ENCODE data around the gene CEP72. TPM values are rescaled to one million over a fixed set of nuclear protein-coding genes. Genes with fewer than 3 reads are reported as not detected.

The CEP72 gene
- polyA plus RNA-seq, 1 donor (not counting 4 experiments of a cell fraction or from before 2014, with no cell fraction given) = 4.5 TPM

- Histone ChIP-seq H3K79me2 (ENCODE audit: control insufficient read depth, insufficient read depth, low read length) (no peaks in the 10 kb centered on the region), H3K27ac (ENCODE audit: control insufficient read depth, insufficient read depth, low read length) (no peak overlapping the region), H3K4me1 (ENCODE audit: control insufficient read depth, extremely low read depth, insufficient read depth, low read length) (no peaks in the 10 kb centered on the region), H3K4me3 (ENCODE audit: control insufficient read depth in 2 of 3, extremely low read depth in 1 of 3, insufficient read depth in 2 of 3, low read depth in 1 of 3, low read length in 3 of 3) (no peak overlapping the region), H3K36me3 (ENCODE audit: control insufficient read depth in 2 of 2, extremely low read depth in 1 of 2, insufficient read depth in 2 of 2, low read length in 2 of 2) (peaks cover 19 to 29% of the 10 kb centered on the region in 2 experiments), H2AFZ (ENCODE audit: control insufficient read depth, low read length) (no peak overlapping the region), H4K20me1 (ENCODE audit: control insufficient read depth, extremely low read depth, insufficient read depth, low read length) (no peaks in the 10 kb centered on the region), H3K27me3 (ENCODE audit: control insufficient read depth, extremely low read depth, insufficient read depth, low read length) (no peaks in the 10 kb centered on the region), H3K9me1 (ENCODE audit: control insufficient read depth, extremely low read depth, insufficient read depth, low read length) (no peaks in the 10 kb centered on the region), H3K4me2 (ENCODE audit: control insufficient read depth, extremely low read depth, insufficient read depth, low read depth, low read length) (no peak overlapping the region), H3K9me3 (ENCODE audit: control insufficient read depth, low read depth, low read length) (peaks cover 14% of the 10 kb centered on the region), H3K9ac (ENCODE audit: control insufficient read depth, extremely low read depth, insufficient read depth, low read length) (no peak overlapping the region)
- DNase-seq (ENCODE audit: low read depth, low spot score) (no peak), FAIRE-seq (no peak)
- dilution Hi-C loops (cut with MboI; ENCODE audit: extremely low pct_ligation_motif_present, low sequenced_read_pairs) = no loop called here
- TF ChIP-seq, protein P1, sequence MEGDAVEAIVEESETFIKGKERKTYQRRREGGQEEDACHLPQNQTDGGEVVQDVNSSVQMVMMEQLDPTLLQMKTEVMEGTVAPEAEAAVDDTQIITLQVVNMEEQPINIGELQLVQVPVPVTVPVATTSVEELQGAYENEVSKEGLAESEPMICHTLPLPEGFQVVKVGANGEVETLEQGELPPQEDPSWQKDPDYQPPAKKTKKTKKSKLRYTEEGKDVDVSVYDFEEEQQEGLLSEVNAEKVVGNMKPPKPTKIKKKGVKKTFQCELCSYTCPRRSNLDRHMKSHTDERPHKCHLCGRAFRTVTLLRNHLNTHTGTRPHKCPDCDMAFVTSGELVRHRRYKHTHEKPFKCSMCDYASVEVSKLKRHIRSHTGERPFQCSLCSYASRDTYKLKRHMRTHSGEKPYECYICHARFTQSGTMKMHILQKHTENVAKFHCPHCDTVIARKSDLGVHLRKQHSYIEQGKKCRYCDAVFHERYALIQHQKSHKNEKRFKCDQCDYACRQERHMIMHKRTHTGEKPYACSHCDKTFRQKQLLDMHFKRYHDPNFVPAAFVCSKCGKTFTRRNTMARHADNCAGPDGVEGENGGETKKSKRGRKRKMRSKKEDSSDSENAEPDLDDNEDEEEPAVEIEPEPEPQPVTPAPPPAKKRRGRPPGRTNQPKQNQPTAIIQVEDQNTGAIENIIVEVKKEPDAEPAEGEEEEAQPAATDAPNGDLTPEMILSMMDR (optimal IDR thresholded peaks at IDR 0.05 in 1 of 3, IDR thresholded peaks at IDR 0.05 in 1 of 3, conservative IDR thresholded peaks at IDR 0.05 in 1 of 3; ENCODE audit: extremely low read depth in 1 of 3, insufficient read depth in 2 of 3, low read length in 3 of 3) = no peak
- TF ChIP-seq EZH2 (IDR thresholded peaks at IDR 0.05; ENCODE audit: low read length) = no peak
Observed at GRCh38 chr5:644971-645370, 32.8 kb downstream of the CEP72 start.

DNA sequence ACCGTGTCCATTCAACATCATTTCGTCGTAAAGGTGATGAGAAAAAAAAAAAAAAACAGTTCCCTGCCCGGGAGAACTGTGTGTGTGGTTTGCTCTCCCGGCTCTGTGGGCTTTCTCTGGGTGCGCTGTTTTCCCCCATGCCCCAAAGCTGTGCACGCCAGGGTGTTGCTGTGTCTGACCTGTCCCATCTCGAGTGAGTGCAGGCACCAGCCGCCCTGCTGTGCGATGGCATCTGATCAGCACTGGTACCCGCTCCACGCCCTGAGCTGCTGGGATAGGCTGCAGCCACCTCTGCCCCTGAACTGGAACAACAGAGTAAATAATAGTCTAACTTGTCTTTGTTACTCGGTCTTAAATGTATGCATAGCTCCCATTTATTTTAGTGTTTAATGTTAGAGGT is 33.3 kb downstream of the CEP72 start:
- H3K27me3 ChIP-seq (ENCODE audit: control insufficient read depth, extremely low read depth, insufficient read depth, low read length) = no peaks in the 10 kb centered on the region
- no peaks in the 10 kb centered on the region for H3K79me2 ChIP-seq (ENCODE audit: control insufficient read depth, insufficient read depth, low read length)
- H4K20me1 ChIP-seq (ENCODE audit: control insufficient read depth, extremely low read depth, insufficient read depth, low read length) = no peaks in the 10 kb centered on the region
- H3K9ac ChIP-seq (ENCODE audit: control insufficient read depth, extremely low read depth, insufficient read depth, low read length) = no peak overlapping the region
- dilution Hi-C loops (cut with MboI; ENCODE audit: extremely low pct_ligation_motif_present, low sequenced_read_pairs) = no loop called here
- H3K4me1 ChIP-seq (ENCODE audit: control insufficient read depth, extremely low read depth, insufficient read depth, low read length) = no peaks in the 10 kb centered on the region
- H2AFZ ChIP-seq (ENCODE audit: control insufficient read depth, low read length) = no peak overlapping the region
- H3K4me3 ChIP-seq (ENCODE audit: control insufficient read depth in 2 of 3, extremely low read depth in 1 of 3, insufficient read depth in 2 of 3, low read depth in 1 of 3, low read length in 3 of 3) = no peak overlapping the region
- DNase-seq (ENCODE audit: low read depth, low spot score) (no peak), FAIRE-seq (no peak)
- H3K9me1 ChIP-seq (ENCODE audit: control insufficient read depth, extremely low read depth, insufficient read depth, low read length) = no peaks in the 10 kb centered on the region
- no peak overlapping the region for H3K4me2 ChIP-seq (ENCODE audit: control insufficient read depth, extremely low read depth, insufficient read depth, low read depth, low read length)
- H3K36me3 ChIP-seq (ENCODE audit: control insufficient read depth in 2 of 2, extremely low read depth in 1 of 2, insufficient read depth in 2 of 2, low read length in 2 of 2) = peaks cover 18 to 29% of the 10 kb centered on the region in 2 experiments
- H3K27ac ChIP-seq (ENCODE audit: control insufficient read depth, insufficient read depth, low read length) = no peak overlapping the region
- TF ChIP-seq EZH2 (IDR thresholded peaks at IDR 0.05; ENCODE audit: low read length) = no peak
- TF ChIP-seq, protein P1 (optimal IDR thresholded peaks at IDR 0.05 in 1 of 3, IDR thresholded peaks at IDR 0.05 in 1 of 3, conservative IDR thresholded peaks at IDR 0.05 in 1 of 3; ENCODE audit: extremely low read depth in 1 of 3, insufficient read depth in 2 of 3, low read length in 3 of 3) = no peak
- peaks cover 14% of the 10 kb centered on the region for H3K9me3 ChIP-seq (ENCODE audit: control insufficient read depth, low read depth, low read length)

Data from keratinocyte (primary cell).